ENCODE data around the gene ADPRH.

DNA sequence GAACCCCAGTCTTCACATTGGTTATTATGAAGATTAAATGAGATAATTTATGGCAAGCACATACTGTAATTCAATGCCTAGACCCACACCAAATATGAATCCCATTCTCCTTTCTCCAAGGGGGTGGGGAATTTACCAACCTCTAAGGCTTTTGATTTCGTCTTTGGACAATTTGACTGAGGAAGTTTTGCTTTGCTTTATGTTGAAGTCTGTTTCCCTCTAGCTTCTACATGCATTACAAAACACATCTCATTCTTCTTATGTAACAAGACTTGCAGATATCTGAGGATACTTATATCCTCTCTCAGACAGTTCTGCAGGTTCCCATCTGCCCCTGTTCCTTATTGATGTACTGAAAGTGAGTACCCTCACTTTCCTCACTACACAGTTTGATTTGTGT lies 32.1 kb upstream of the ADPRH start:
- TF ChIP-seq CTCF (IDR thresholded peaks at IDR 0.05) (no peak), POLR2A (IDR thresholded peaks at IDR 0.05) (no peak)
